ENCODE results near the gene LHFPL2.

Gene LHFPL2

GRCh38 chr5:78563621-78564020 is 85.0 kb downstream of the LHFPL2 start:
- DNase-seq: no peak

- no peak for DNase-seq
Measured at GRCh38 chr5:78562714-78563330, 85.8 kb downstream of the LHFPL2 start.

- no peak for DNase-seq
Measured at GRCh38 chr5:78562001-78562400, 86.6 kb downstream of the LHFPL2 start.

GRCh38 chr5:78561261-78561660 is 87.3 kb downstream of the LHFPL2 start:
- DNase-seq: no peak

- DNase-seq: no peak
Measured at GRCh38 chr5:78560000-78560855, 88.3 kb downstream of the LHFPL2 start.

GRCh38 chr5:78557601-78558000 is 91.0 kb downstream of the LHFPL2 start:
- no peak for DNase-seq

- no peak for DNase-seq
Measured at GRCh38 chr5:78555870-78556269, 92.7 kb downstream of the LHFPL2 start.

- DNase-seq: no peak
Measured at GRCh38 chr5:78554670-78555069, 93.9 kb downstream of the LHFPL2 start.

- DNase-seq: no peak
Measured at GRCh38 chr5:78553580-78554353, 94.8 kb downstream of the LHFPL2 start.

GRCh38 chr5:78552729-78553342 is 95.7 kb downstream of the LHFPL2 start:
- no peak for DNase-seq

- DNase-seq: no peak
Measured at GRCh38 chr5:78550891-78551290, 97.7 kb downstream of the LHFPL2 start.

- DNase-seq: no peak
Measured at GRCh38 chr5:78549043-78549442, 99.5 kb downstream of the LHFPL2 start.

GRCh38 chr5:78547731-78548615 is 100.6 kb downstream of the LHFPL2 start:
- DNase-seq: no peak

- no peak for DNase-seq
Measured at GRCh38 chr5:78547183-78547582, 101.4 kb downstream of the LHFPL2 start.

- no peak for DNase-seq
Measured at GRCh38 chr5:78546276-78546996, 102.1 kb downstream of the LHFPL2 start.

- no peak for DNase-seq
Measured at GRCh38 chr5:78545406-78545805, 103.2 kb downstream of the LHFPL2 start.

- DNase-seq: no peak
Measured at GRCh38 chr5:78544561-78545201, 103.9 kb downstream of the LHFPL2 start.

- DNase-seq: no peak
Measured at GRCh38 chr5:78543916-78544315, 104.7 kb downstream of the LHFPL2 start.

GRCh38 chr5:78543292-78543691 is 105.3 kb downstream of the LHFPL2 start:
- no peak for DNase-seq

- no peak for DNase-seq
Measured at GRCh38 chr5:78542321-78542840, 106.2 kb downstream of the LHFPL2 start.

All from activated CD4-positive, alpha-beta T cell treated with anti-CD3 and anti-CD28 coated beads for 4 hours (primary cell).